Measurements from ENCODE around the gene COQ4. TPM values are rescaled to one million over a fixed set of nuclear protein-coding genes. Genes with fewer than 3 reads are reported as not detected.

Gene COQ4
- total RNA-seq, 1 donor from 2014 or later = 16.8 TPM

DNA sequence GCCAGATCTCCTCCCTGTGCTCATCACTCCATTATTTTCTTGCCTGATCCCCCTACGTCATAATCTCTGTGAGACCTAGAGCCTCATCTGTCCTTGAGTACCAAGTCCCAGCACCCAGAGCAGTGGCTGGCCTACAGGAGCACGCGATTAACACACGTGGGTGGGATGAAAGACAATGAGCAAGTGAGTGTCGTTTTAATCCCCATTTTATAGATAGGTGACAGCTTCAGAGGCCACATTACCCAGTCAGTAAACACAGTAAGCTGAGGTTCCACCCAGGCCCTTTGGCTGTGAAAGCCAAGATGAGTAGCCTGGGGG, 17.7 kb upstream of the COQ4 start:
- no peak overlapping the region for H3K4me2 ChIP-seq
- no peak for DNase-seq (ENCODE audit: low spot score)
- no peaks in the 10 kb centered on the region for H3K79me2 ChIP-seq (ENCODE audit: low read depth)
- no peaks in the 10 kb centered on the region for H4K20me1 ChIP-seq (ENCODE audit: low read depth)
- no peaks in the 10 kb centered on the region for H3K27me3 ChIP-seq
- TF ChIP-seq EZH2 (IDR thresholded peaks at IDR 0.05) (no peak), EZH2phosphoT487 (IDR thresholded peaks at IDR 0.05) (no peak)
- TF ChIP-seq, protein P1, sequence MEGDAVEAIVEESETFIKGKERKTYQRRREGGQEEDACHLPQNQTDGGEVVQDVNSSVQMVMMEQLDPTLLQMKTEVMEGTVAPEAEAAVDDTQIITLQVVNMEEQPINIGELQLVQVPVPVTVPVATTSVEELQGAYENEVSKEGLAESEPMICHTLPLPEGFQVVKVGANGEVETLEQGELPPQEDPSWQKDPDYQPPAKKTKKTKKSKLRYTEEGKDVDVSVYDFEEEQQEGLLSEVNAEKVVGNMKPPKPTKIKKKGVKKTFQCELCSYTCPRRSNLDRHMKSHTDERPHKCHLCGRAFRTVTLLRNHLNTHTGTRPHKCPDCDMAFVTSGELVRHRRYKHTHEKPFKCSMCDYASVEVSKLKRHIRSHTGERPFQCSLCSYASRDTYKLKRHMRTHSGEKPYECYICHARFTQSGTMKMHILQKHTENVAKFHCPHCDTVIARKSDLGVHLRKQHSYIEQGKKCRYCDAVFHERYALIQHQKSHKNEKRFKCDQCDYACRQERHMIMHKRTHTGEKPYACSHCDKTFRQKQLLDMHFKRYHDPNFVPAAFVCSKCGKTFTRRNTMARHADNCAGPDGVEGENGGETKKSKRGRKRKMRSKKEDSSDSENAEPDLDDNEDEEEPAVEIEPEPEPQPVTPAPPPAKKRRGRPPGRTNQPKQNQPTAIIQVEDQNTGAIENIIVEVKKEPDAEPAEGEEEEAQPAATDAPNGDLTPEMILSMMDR (IDR thresholded peaks at IDR 0.05) = no peak
- H3K27ac Mint-ChIP-seq = no peak overlapping the region
- no peak overlapping the region for H3K9ac ChIP-seq
- no peaks in the 10 kb centered on the region for H3K4me1 Mint-ChIP-seq
- H3K27me3 Mint-ChIP-seq (ENCODE audit: insufficient read depth, low read depth) = peaks cover 5% of the 10 kb centered on the region
- H3K36me3 Mint-ChIP-seq = peaks cover 2% of the 10 kb centered on the region
- H3K9me3 Mint-ChIP-seq = no peaks in the 10 kb centered on the region
- no peak overlapping the region for H3K27ac ChIP-seq
- H3K4me1 ChIP-seq = no peaks in the 10 kb centered on the region
- H3K4me3 Mint-ChIP-seq = no peak overlapping the region
- no peaks in the 10 kb centered on the region for H3F3A ChIP-seq (ENCODE audit: low read depth)
- H3K4me3 ChIP-seq = no peak overlapping the region
- H3K36me3 ChIP-seq = no peaks in the 10 kb centered on the region
- no peaks in the 10 kb centered on the region for H3K9me3 ChIP-seq (ENCODE audit: low read depth)
- no peak overlapping the region for H2AFZ ChIP-seq (replicated peaks)

DNA sequence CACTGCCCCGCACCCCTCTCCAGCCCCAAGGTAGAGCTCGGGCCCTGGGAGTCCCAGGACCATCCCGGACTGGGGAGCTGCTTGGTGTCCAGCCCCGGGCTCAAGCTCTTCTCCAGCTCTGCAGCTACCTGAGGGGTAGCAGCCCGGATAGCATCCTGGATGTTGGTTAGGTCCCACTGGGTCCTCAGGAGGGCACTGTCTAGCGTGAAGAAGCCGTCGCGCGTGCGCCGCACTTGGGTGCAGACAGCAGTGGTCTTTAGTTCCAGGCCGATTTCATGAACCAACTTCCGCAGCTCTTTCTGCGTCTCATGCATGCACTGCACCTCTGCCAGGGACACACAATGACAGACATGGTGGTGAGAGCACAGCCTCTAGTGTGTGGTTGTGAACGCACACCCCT, 13.1 kb upstream of the COQ4 start:
- Histone ChIP-seq H4K20me1 (ENCODE audit: low read depth) (no peaks in the 10 kb centered on the region), H3K27ac (no peak overlapping the region), H3K36me3 (no peaks in the 10 kb centered on the region), H3F3A (ENCODE audit: low read depth) (no peaks in the 10 kb centered on the region), H3K9ac (no peak overlapping the region), H3K27me3 (no peaks in the 10 kb centered on the region), H3K9me3 (ENCODE audit: low read depth) (no peaks in the 10 kb centered on the region), H3K4me3 (no peak overlapping the region), H2AFZ (replicated peaks) (no peak overlapping the region), H3K4me2 (no peak overlapping the region), H3K79me2 (ENCODE audit: low read depth) (no peaks in the 10 kb centered on the region), H3K4me1 (no peaks in the 10 kb centered on the region)
- TF ChIP-seq EZH2phosphoT487 (IDR thresholded peaks at IDR 0.05) (no peak), EZH2 (IDR thresholded peaks at IDR 0.05) (no peak)
- TF ChIP-seq, protein P1 (IDR thresholded peaks at IDR 0.05) = no peak
- no peaks in the 10 kb centered on the region for H3K9me3 Mint-ChIP-seq
- H3K4me3 Mint-ChIP-seq = no peak overlapping the region
- DNase-seq (ENCODE audit: low spot score) = no peak
- H3K36me3 Mint-ChIP-seq = peaks cover 8% of the 10 kb centered on the region
- H3K4me1 Mint-ChIP-seq = no peaks in the 10 kb centered on the region
- peaks cover 2% of the 10 kb centered on the region for H3K27me3 Mint-ChIP-seq (ENCODE audit: insufficient read depth, low read depth)
- no peak overlapping the region for H3K27ac Mint-ChIP-seq

DNA sequence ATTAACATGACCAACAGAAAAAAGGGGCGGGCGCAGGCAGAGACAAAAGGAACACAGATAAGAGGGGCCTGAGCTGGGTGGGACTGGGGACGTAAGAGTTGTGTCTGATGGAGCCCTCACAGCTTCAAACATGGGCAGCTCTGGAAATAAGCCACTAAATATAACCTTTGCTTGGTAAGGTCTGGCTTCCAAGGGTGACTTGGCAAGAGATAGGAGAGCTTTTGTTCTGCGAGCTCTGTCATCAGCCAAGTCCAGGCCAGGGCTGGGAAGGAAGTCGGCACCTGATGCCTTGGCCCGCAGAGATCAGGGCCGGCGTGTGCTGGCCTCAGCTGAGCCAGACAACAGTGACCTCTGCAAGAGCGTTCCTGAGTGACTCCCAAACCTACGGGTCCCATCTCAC, 12.2 kb upstream of the COQ4 start:
- H3K4me1 Mint-ChIP-seq = no peaks in the 10 kb centered on the region
- no peak overlapping the region for H3K27ac Mint-ChIP-seq
- H3K27ac ChIP-seq = no peak overlapping the region
- H3K79me2 ChIP-seq (ENCODE audit: low read depth) = no peaks in the 10 kb centered on the region
- H3K27me3 Mint-ChIP-seq (ENCODE audit: insufficient read depth, low read depth) = peaks cover 2% of the 10 kb centered on the region
- no peak overlapping the region for H2AFZ ChIP-seq (replicated peaks)
- no peak overlapping the region for H3K4me3 Mint-ChIP-seq
- H3K9ac ChIP-seq = no peak overlapping the region
- H3K4me2 ChIP-seq = no peak overlapping the region
- H3K4me3 ChIP-seq = no peak overlapping the region
- no peaks in the 10 kb centered on the region for H3K9me3 Mint-ChIP-seq
- TF ChIP-seq, protein P1 (IDR thresholded peaks at IDR 0.05) = no peak
- no peak for TF ChIP-seq EZH2phosphoT487 (IDR thresholded peaks at IDR 0.05)
- no peak for DNase-seq (ENCODE audit: low spot score)
- no peaks in the 10 kb centered on the region for H3K4me1 ChIP-seq
- H3K27me3 ChIP-seq = no peaks in the 10 kb centered on the region
- H3K9me3 ChIP-seq (ENCODE audit: low read depth) = no peaks in the 10 kb centered on the region
- H3K36me3 ChIP-seq = no peaks in the 10 kb centered on the region
- no peaks in the 10 kb centered on the region for H3F3A ChIP-seq (ENCODE audit: low read depth)
- peaks cover 10% of the 10 kb centered on the region for H3K36me3 Mint-ChIP-seq
- no peaks in the 10 kb centered on the region for H4K20me1 ChIP-seq (ENCODE audit: low read depth)

DNA sequence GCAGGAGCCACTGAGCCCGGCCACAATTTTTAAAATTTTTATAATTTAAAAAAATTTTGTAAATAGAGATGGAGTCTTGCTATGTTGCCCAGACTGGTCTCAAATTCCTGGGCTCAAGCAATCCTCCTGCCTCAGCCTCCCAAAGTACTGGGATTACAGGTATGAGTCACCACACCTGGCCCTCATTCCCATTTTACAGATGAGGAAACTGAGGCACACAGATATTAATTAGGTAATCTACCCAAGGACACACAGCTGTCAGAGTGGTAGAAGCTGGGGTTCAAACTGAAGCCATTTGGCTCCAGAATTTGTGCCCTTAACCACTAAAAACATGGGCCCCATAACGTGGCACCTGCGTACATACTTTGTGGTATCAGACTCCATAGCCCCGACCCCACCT, 7.9 kb upstream of the COQ4 start:
- H3K27ac Mint-ChIP-seq = no peak overlapping the region
- Histone ChIP-seq H3F3A (ENCODE audit: low read depth) (no peaks in the 10 kb centered on the region), H3K27ac (no peak overlapping the region), H3K9ac (no peak overlapping the region), H3K27me3 (no peaks in the 10 kb centered on the region), H4K20me1 (ENCODE audit: low read depth) (no peaks in the 10 kb centered on the region), H3K9me3 (ENCODE audit: low read depth) (no peaks in the 10 kb centered on the region), H3K36me3 (no peaks in the 10 kb centered on the region), H3K79me2 (ENCODE audit: low read depth) (no peaks in the 10 kb centered on the region), H3K4me2 (no peak overlapping the region), H3K4me1 (no peaks in the 10 kb centered on the region), H2AFZ (replicated peaks) (no peak overlapping the region), H3K4me3 (no peak overlapping the region)
- H3K36me3 Mint-ChIP-seq = peaks cover 11% of the 10 kb centered on the region
- no peak for TF ChIP-seq EZH2phosphoT487 (IDR thresholded peaks at IDR 0.05)
- TF ChIP-seq EZH2 (IDR thresholded peaks at IDR 0.05) = no peak
- TF ChIP-seq, protein P1 (IDR thresholded peaks at IDR 0.05) = no peak
- no peaks in the 10 kb centered on the region for H3K9me3 Mint-ChIP-seq
- H3K27me3 Mint-ChIP-seq (ENCODE audit: insufficient read depth, low read depth) = peaks cover 2% of the 10 kb centered on the region
- no peak for DNase-seq (ENCODE audit: low spot score)
- no peak overlapping the region for H3K4me3 Mint-ChIP-seq
- no peaks in the 10 kb centered on the region for H3K4me1 Mint-ChIP-seq
